Measurements from ENCODE around the gene LONRF2. TPM values are rescaled to one million over a fixed set of nuclear protein-coding genes. Genes with fewer than 3 reads are reported as not detected.
"Not testable (repeated sequence)": the region's sequence is repeated elsewhere in the genome, so short reads cannot be mapped to it uniquely, and the experiment has no call there.

Gene LONRF2
- total RNA-seq, 1 donor = under 0.01 TPM

DNA sequence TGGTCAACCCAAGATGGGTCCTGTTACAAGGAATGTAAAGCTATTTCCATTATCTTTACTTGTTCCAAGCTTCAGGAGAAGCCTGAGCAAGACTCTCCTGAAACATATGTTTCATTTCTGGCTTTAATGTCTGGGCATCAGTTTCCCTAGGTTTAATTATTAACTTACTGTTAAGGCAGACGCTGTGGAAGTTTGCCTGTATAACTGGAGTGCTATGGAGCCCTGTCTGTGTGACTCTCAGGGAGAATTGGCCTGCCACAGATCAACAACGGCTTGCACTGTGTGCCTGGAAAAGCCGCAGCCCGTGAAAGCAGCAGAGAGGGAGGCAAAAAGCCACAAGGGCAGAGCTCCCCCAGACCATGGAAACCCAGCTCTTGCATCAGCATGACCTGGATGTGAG lies 22.1 kb upstream of the LONRF2 start:
- no peaks in the 10 kb centered on the region for H3K36me3 ChIP-seq (ENCODE audit: insufficient read depth, low read length)
- no peak for TF ChIP-seq CTCF (IDR thresholded peaks at IDR 0.05; ENCODE audit: extremely low read depth, low read depth, low read length)
- no peak overlapping the region for H2AFZ ChIP-seq (ENCODE audit: low read length)
- no peak overlapping the region for H3K4me2 ChIP-seq (ENCODE audit: insufficient read depth, low read length)
- H3K79me2 ChIP-seq (ENCODE audit: insufficient read depth, low read length) = no peaks in the 10 kb centered on the region
- H3K4me1 ChIP-seq (ENCODE audit: insufficient read depth, low read length) = no peaks in the 10 kb centered on the region
- no peak overlapping the region for H3K4me3 ChIP-seq (ENCODE audit: insufficient read depth, low read length)
- no peak overlapping the region for H3K27ac ChIP-seq (ENCODE audit: low read depth, low read length)
- H4K20me1 ChIP-seq (ENCODE audit: insufficient read depth, low read length) = no peaks in the 10 kb centered on the region
- peaks cover 18% of the 10 kb centered on the region for H3K27me3 ChIP-seq (ENCODE audit: insufficient read depth, low read length)
- DNase-seq (ENCODE audit: insufficient read length, low spot score, missing footprints) = no peak
- H3K9me3 ChIP-seq (ENCODE audit: low read depth, low read length) = no peaks in the 10 kb centered on the region

- H3K4me3 ChIP-seq (ENCODE audit: insufficient read depth, low read length); H3K36me3 ChIP-seq (ENCODE audit: insufficient read depth, low read length); H3K27ac ChIP-seq (ENCODE audit: low read depth, low read length); H3K4me1 ChIP-seq (ENCODE audit: insufficient read depth, low read length); H2AFZ ChIP-seq (ENCODE audit: low read length); H3K4me2 ChIP-seq (ENCODE audit: insufficient read depth, low read length); DNase-seq (ENCODE audit: insufficient read length, low spot score, missing footprints); H3K9me3 ChIP-seq (ENCODE audit: low read depth, low read length); H3K79me2 ChIP-seq (ENCODE audit: insufficient read depth, low read length); H4K20me1 ChIP-seq (ENCODE audit: insufficient read depth, low read length): not testable (repeated sequence)
- peaks cover 18% of the 10 kb centered on the region for H3K27me3 ChIP-seq (ENCODE audit: insufficient read depth, low read length)
Measured at GRCh38 chr2:100342466-100342865, 20.2 kb upstream of the LONRF2 start.

DNA sequence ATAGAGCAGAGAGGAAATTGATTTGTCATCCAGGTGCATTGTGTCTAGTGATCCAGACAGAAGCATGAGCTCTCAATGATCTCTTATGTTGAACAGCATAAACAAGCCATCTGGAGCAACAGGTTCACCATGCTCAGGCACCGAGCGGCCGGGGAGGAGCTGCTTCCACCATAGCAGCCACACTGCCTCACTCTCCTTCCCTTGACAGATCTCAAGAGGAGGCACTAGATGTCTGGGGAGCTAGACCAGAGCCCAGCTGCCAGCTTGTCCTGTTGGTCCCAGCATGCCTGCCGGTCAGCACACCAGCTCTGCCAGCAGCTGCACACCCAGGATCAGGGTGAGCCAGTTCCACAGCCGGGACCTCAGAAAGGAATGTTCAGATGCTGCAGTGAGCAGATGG lies 17.5 kb upstream of the LONRF2 start:
- DNase-seq (ENCODE audit: insufficient read length, low spot score, missing footprints) = no peak
- H3K36me3 ChIP-seq (ENCODE audit: insufficient read depth, low read length) = no peaks in the 10 kb centered on the region
- TF ChIP-seq CTCF (IDR thresholded peaks at IDR 0.05; ENCODE audit: extremely low read depth, low read depth, low read length) = no peak

GRCh38 chr2:100334929-100335328 lies 12.6 kb upstream of the LONRF2 start:
- H3K4me1 ChIP-seq (ENCODE audit: insufficient read depth, low read length) = no peaks in the 10 kb centered on the region

More for the DNA sequence above, 17.5 kb upstream of the LONRF2 start:
- no peak overlapping the region for H3K27ac ChIP-seq (ENCODE audit: low read depth, low read length)
- no peaks in the 10 kb centered on the region for H3K79me2 ChIP-seq (ENCODE audit: insufficient read depth, low read length)
- no peak overlapping the region for H2AFZ ChIP-seq (ENCODE audit: low read length)
- no peaks in the 10 kb centered on the region for H3K9me3 ChIP-seq (ENCODE audit: low read depth, low read length)
- no peak overlapping the region for H3K4me3 ChIP-seq (ENCODE audit: insufficient read depth, low read length)
- H3K4me2 ChIP-seq (ENCODE audit: insufficient read depth, low read length) = no peak overlapping the region
- H3K4me1 ChIP-seq (ENCODE audit: insufficient read depth, low read length) = no peaks in the 10 kb centered on the region
- H3K27me3 ChIP-seq (ENCODE audit: insufficient read depth, low read length) = peaks cover 18% of the 10 kb centered on the region
- no peaks in the 10 kb centered on the region for H4K20me1 ChIP-seq (ENCODE audit: insufficient read depth, low read length)

More at GRCh38 chr2:100334929-100335328, 12.6 kb upstream of the LONRF2 start:
- no peak overlapping the region for H2AFZ ChIP-seq (ENCODE audit: low read length)
- no peak for TF ChIP-seq CTCF (IDR thresholded peaks at IDR 0.05; ENCODE audit: extremely low read depth, low read depth, low read length)
- H3K9me3 ChIP-seq (ENCODE audit: low read depth, low read length) = no peaks in the 10 kb centered on the region
- H3K4me3 ChIP-seq (ENCODE audit: insufficient read depth, low read length) = no peak overlapping the region
- H3K27ac ChIP-seq (ENCODE audit: low read depth, low read length) = no peak overlapping the region
- peaks cover 2% of the 10 kb centered on the region for H4K20me1 ChIP-seq (ENCODE audit: insufficient read depth, low read length)
- H3K36me3 ChIP-seq (ENCODE audit: insufficient read depth, low read length) = no peaks in the 10 kb centered on the region
- H3K79me2 ChIP-seq (ENCODE audit: insufficient read depth, low read length) = no peaks in the 10 kb centered on the region
- H3K27me3 ChIP-seq (ENCODE audit: insufficient read depth, low read length) = peaks cover 8% of the 10 kb centered on the region
- DNase-seq (ENCODE audit: insufficient read length, low spot score, missing footprints) = no peak
- no peak overlapping the region for H3K4me2 ChIP-seq (ENCODE audit: insufficient read depth, low read length)

Measured in osteoblast (primary cell).